HCT116 (cell line): ENCODE results near the gene HOXA13. TPM values are rescaled to one million over a fixed set of nuclear protein-coding genes. Genes with fewer than 3 reads are reported as not detected.

Source experiments
- ATAC-seq: fragments of 200-7000 bp; cut with Tn5 transposase; 2 replicates; pipeline ENCODE4 v1.9.1; 2020; ENCODE audit warnings: mild to moderate bottlenecking, moderate library complexity
- BruUV-seq: library from RNA; stranded (reverse); fragments of 400-500 nt; replicated peaks from 2 replicates; lab custom pipeline; 2021; lab: Mats Ljungman, UMichigan
- CTCF ChIA-PET: fragments of 300-600 bp; sonication (Branson Sonifier 250); formaldehyde crosslinking; loops from one replicate; lab custom pipeline; 2021; ENCODE audit warnings: antibody characterized with exemption; lab: Charles Lee
- POLR2A ChIA-PET: fragments of 300-600, 350-600 bp; sonication (Branson Sonifier 250); formaldehyde crosslinking; loops from one replicate; lab custom pipeline; 2021; ENCODE audit warnings: antibody characterized with exemption; lab: Charles Lee
- RAD21 ChIA-PET, 2 experiments: fragments of 300-600 bp; sonication (Branson Sonifier 250); formaldehyde crosslinking; loops; one replicate each; lab custom pipeline; 2023; ENCODE audit warnings: low total read pairs in 2 of 2; ENCODE audit not compliant: uncharacterized antibody in 2 of 2, unreplicated experiment in 2 of 2, low non-redundant PET in 1 of 2; lab: Charles Lee
- DNase-seq: peaks from one replicate; pipeline ENCODE4 v3.0.0-alpha.2; 2010; ENCODE audit warnings: low read depth, low spot score
- H2AFZ ChIP-seq: fragments of 200-600 bp; shearing (Covaris generic), sonication (generic); 2 replicates; pipeline ENCODE4 v1.6.1; 2017; ENCODE audit warnings: low read depth, mixed run types, mixed read lengths, antibody characterized with exemption, low read length; ENCODE audit not compliant: poor library complexity, severe bottlenecking
- H3K27ac ChIP-seq: 2 replicates; pipeline ENCODE4 v1.5.1; 2012; ENCODE audit warnings: low read depth, low read length
- H3K27me3 ChIP-seq: fragments of 200-600 bp; sonication (generic); 2 replicates; pipeline ENCODE4 v1.6.1; 2016; ENCODE audit warnings: mixed run types, low read length, mixed read lengths; ENCODE audit not compliant: insufficient read depth
- H3K36me3 ChIP-seq, 2 experiments: fragments of 200-500 bp in 1 of 2; fragments of 200-600 bp in 1 of 2; sonication (Bioruptor generic) in 1 of 2; sonication (generic) in 1 of 2; 2 replicates each; pipeline versions ENCODE4 v1.5.1 to v1.6.1; 2014 to 2016; ENCODE audit warnings: low read length in 2 of 2, inconsistent platforms in 1 of 2, mixed read lengths in 1 of 2, mixed run types in 1 of 2; ENCODE audit not compliant: insufficient read depth in 2 of 2, control insufficient read depth in 1 of 2
- H3K4me1 ChIP-seq, 2 experiments: fragments of 200-600 bp in 1 of 2; sonication (generic) in 1 of 2; 2 replicates each; pipeline versions ENCODE4 v1.5.1 to v1.6.1; 2012 to 2017; ENCODE audit warnings: low read length in 2 of 2, inconsistent platforms in 1 of 2, mild to moderate bottlenecking in 1 of 2, mixed read lengths in 1 of 2, mixed run types in 1 of 2, moderate library complexity in 1 of 2; ENCODE audit not compliant: insufficient read depth in 2 of 2, control insufficient read depth in 1 of 2
- H3K4me2 ChIP-seq: fragments of 200-600 bp; sonication (generic); 2 replicates; pipeline ENCODE4 v1.6.1; 2017; ENCODE audit warnings: mixed run types, low read length, mixed read lengths
- H3K4me3 ChIP-seq, 2 experiments: fragments of 200-600 bp in 1 of 2; sonication (generic) in 1 of 2; replicated peaks in 1 of 2; 2 replicates each; pipeline ENCODE4 v1.5.1; 2011 to 2016; ENCODE audit warnings: low read length in 2 of 2, control low read depth in 1 of 2, low read depth in 1 of 2, mild to moderate bottlenecking in 1 of 2, mixed read lengths in 1 of 2, mixed run types in 1 of 2
- H3K79me2 ChIP-seq: fragments of 200-600 bp; sonication (generic); 2 replicates; pipeline ENCODE4 v1.6.1; 2017; ENCODE audit warnings: mild to moderate bottlenecking, mixed run types, low read length, moderate library complexity, mixed read lengths; ENCODE audit not compliant: insufficient read depth
- H3K9ac ChIP-seq: fragments of 200-600 bp; sonication (generic); 2 replicates; pipeline ENCODE4 v1.6.1; 2016; ENCODE audit warnings: low read length, mixed read lengths
- H3K9me2 ChIP-seq: fragments of 200-600 bp; sonication (generic), shearing (Covaris generic); 2 replicates; pipeline ENCODE4 v1.6.1; 2017; ENCODE audit warnings: mixed run types, mild to moderate bottlenecking, moderate library complexity; ENCODE audit not compliant: insufficient read depth
- H3K9me3 ChIP-seq, 2 experiments: fragments of 200-500 bp in 1 of 2; fragments of 200-600 bp in 1 of 2; sonication (Bioruptor generic) in 1 of 2; sonication (generic) in 1 of 2; 2 replicates each; pipeline ENCODE4 v1.6.1; 2014 to 2017; ENCODE audit warnings: low read length in 2 of 2, mixed read lengths in 2 of 2, inconsistent platforms in 1 of 2, low read depth in 1 of 2, mild to moderate bottlenecking in 1 of 2, mixed run types in 1 of 2, moderate library complexity in 1 of 2; ENCODE audit not compliant: control insufficient read depth in 1 of 2, insufficient read depth in 1 of 2
- H4K20me1 ChIP-seq: fragments of 200-600 bp; sonication (generic), shearing (Covaris generic); 2 replicates; pipeline ENCODE4 v1.6.1; 2017; ENCODE audit warnings: mixed run types, mild to moderate bottlenecking, moderate library complexity; ENCODE audit not compliant: insufficient read depth
- CBX3 ChIP-seq: IDR thresholded peaks from 2 replicates; pipeline ENCODE4 v1.6.1; 2012; ENCODE audit warnings: low read depth
- ELF1 ChIP-seq: IDR thresholded peaks from 2 replicates; pipeline ENCODE4 v1.6.1; 2012; ENCODE audit warnings: low read depth, borderline replicate concordance
- EZH2 ChIP-seq: fragments of 200-600 bp; sonication (generic); IDR thresholded peaks from 2 replicates; pipeline ENCODE4 v1.6.1; 2017; ENCODE audit warnings: antibody characterized with exemption, mixed run types
- EZH2phosphoT487 ChIP-seq: fragments of 200-600 bp; IDR thresholded peaks from 2 replicates; pipeline ENCODE4 v1.6.1; 2018; ENCODE audit warnings: antibody characterized with exemption, borderline replicate concordance
- JUND ChIP-seq: IDR thresholded peaks from 2 replicates; pipeline ENCODE4 v1.6.1; 2012
- POLR2A ChIP-seq: IDR thresholded peaks from 2 replicates; pipeline ENCODE4 v1.7.0; 2011; ENCODE audit warnings: borderline replicate concordance; ENCODE audit not compliant: insufficient read depth, insufficient read length; ENCODE audit errors: extremely low read depth
- POLR2AphosphoS5 ChIP-seq: IDR thresholded peaks from 2 replicates; pipeline ENCODE4 v1.6.1; 2011; ENCODE audit warnings: mild to moderate bottlenecking, low read depth, low read length, moderate library complexity
- SIN3A ChIP-seq: IDR thresholded peaks from 2 replicates; pipeline ENCODE4 v1.6.1; 2012; ENCODE audit warnings: low read depth
- ZNF274 ChIP-seq: fragments of 200-500 bp; sonication (Bioruptor generic); IDR thresholded peaks from 2 replicates; pipeline ENCODE4 v1.6.1; 2014; ENCODE audit warnings: mild to moderate bottlenecking, low read depth, low read length, inconsistent platforms
- intact Hi-C: fragments of 100-400 bp; cut with micrococcal nuclease; formaldehyde crosslinking; loops from 2 replicates; pipeline ENCODE4 v1.10.0; 2022
- total RNA-seq: library from RNA; stranded (reverse); gene quantifications from one replicate; pipeline ENCODE4 v1.2.1, GENCODE V29; 2021; ENCODE audit not compliant: unreplicated experiment
- TF ChIP-seq, protein P1 (sequence below): IDR thresholded peaks from 2 replicates; pipeline ENCODE4 v1.6.1; 2011; ENCODE audit warnings: mild to moderate bottlenecking, low read length, moderate library complexity; ENCODE audit not compliant: insufficient replicate concordance; ENCODE audit errors: extremely low read depth
- TF ChIP-seq, protein P2 (sequence below): IDR thresholded peaks from 2 replicates; pipeline ENCODE4 v1.6.1; 2012
- TF ChIP-seq, protein P3 (sequence below): IDR thresholded peaks from 2 replicates; pipeline ENCODE4 v1.6.1; 2012; ENCODE audit warnings: low read depth
- TF ChIP-seq, protein P4 (sequence below), 3 experiments: fragments of 200-600 bp in 1 of 3; sonication (generic) in 1 of 3; IDR thresholded peaks in 2 of 3; conservative IDR thresholded peaks in 1 of 3; 2 replicates each; pipeline ENCODE4 v1.5.1; 2012 to 2017; ENCODE audit warnings: low read depth in 2 of 3, low read length in 2 of 3, antibody characterized with exemption in 1 of 3, borderline replicate concordance in 1 of 3, control low read depth in 1 of 3, mild to moderate bottlenecking in 1 of 3, mixed read lengths in 1 of 3, mixed run types in 1 of 3, moderate library complexity in 1 of 3; ENCODE audit not compliant: insufficient read depth in 1 of 3

Gene HOXA13
- total RNA-seq, 1 experiment from 2014 or later: 3.6 TPM

DNA sequence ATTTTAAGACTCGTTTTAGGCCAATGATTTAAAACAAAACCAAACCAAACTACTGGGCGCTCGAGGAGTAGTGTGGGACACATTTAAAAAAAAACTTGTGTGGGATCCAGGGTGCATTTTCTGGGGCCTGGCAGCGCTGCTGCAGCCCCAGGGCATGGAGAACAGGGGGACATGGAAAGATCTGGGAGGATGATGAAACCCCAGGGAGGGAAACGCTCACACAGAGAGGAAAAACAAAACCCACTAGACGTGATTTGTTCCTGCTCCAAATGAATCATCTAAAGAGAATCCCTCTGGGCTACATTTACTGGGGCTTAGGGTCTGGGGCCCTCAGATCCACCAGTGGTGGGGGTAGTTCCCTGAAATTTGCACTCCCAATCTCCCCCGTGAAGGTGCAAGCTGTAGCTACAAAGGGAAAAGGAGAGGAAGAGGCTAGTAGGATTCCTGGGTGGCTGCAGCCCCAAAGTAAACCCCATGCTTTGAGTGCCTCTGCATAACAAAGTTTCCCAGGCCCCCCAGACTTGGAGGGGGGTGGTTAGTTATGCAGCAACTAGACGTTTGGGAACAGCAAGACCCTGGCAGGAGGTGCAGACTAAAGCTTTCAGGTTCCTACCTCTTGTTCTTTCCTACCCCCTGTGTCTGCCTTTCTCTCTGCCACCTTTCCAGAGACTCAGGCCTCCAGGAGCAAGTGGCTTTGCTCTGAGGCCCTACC lies 14.5 kb upstream of the HOXA13 start (continued):
- TF ChIP-seq, protein P1, sequence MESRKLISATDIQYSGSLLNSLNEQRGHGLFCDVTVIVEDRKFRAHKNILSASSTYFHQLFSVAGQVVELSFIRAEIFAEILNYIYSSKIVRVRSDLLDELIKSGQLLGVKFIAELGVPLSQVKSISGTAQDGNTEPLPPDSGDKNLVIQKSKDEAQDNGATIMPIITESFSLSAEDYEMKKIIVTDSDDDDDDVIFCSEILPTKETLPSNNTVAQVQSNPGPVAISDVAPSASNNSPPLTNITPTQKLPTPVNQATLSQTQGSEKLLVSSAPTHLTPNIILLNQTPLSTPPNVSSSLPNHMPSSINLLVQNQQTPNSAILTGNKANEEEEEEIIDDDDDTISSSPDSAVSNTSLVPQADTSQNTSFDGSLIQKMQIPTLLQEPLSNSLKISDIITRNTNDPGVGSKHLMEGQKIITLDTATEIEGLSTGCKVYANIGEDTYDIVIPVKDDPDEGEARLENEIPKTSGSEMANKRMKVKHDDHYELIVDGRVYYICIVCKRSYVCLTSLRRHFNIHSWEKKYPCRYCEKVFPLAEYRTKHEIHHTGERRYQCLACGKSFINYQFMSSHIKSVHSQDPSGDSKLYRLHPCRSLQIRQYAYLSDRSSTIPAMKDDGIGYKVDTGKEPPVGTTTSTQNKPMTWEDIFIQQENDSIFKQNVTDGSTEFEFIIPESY: no peak
- TF ChIP-seq POLR2A (no peak), ZNF274 (no peak), SIN3A (no peak)
- TF ChIP-seq, protein P2, sequence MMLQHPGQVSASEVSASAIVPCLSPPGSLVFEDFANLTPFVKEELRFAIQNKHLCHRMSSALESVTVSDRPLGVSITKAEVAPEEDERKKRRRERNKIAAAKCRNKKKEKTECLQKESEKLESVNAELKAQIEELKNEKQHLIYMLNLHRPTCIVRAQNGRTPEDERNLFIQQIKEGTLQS: no peak

DNA sequence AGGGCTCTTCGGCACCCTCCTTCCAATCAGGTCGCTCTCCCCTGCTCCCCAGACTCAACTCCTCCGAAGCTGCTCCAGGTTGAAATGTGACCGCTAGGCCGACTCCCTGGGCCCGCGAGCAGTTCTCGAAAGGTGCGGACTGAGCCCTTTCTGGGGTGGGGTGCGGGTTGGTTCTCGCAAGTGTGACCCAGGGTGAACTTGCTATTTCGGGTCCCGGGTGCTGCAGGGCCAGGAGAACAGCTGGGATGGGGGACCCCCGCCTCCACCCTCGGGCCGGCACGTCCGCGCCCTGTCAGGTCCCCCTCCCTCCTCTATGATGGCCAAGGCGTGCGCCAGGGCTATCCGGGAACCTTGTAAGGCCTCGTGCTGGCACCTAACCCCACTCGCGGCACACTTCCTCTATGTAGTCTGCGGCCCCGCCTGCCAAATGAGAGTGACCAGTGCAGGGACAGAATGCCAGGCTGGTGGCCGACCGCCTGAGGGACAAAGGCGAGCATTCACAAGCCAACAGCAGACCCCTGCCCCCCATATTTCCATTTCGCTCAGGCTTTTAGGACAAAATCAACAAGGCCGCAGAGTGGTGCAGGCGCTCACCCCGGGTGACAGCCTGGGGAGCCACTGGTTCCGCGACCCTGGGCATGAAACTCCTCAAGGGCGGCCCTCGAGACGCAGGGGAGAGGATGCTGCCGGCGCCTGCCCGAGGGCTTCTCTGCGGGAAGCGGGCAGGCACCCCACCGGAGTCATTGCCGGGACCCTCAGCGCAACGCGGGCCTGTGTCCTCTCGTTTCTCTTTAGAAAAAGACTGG lies 13.7 kb upstream of the HOXA13 start:
- ChIA-PET POLR2A (no interaction called here), RAD21 (no interaction called here), CTCF (no interaction called here)
- no peaks in the 10 kb centered on the region for H3K9me3 ChIP-seq
- ATAC-seq (no peak), DNase-seq (no peak)
- no TSS peak for BruUV-seq
- no peaks in the 10 kb centered on the region for H3K36me3 ChIP-seq
- no peak overlapping the region for H3K9ac ChIP-seq
- peaks cover 4 to 14% of the 10 kb centered on the region in 2 experiments; a peak in 3 of 4 replicates for H3K4me1 ChIP-seq
- no peak overlapping the region for H2AFZ ChIP-seq
- H3K27me3 ChIP-seq: no peaks in the 10 kb centered on the region
- H3K27ac ChIP-seq: no peak overlapping the region
- TF ChIP-seq ELF1: no peak
- no peak for TF ChIP-seq CBX3
- TF ChIP-seq JUND: no peak
- no peak for TF ChIP-seq EZH2
- TF ChIP-seq POLR2AphosphoS5: no peak
- no peak for TF ChIP-seq EZH2phosphoT487
- TF ChIP-seq, protein P3, sequence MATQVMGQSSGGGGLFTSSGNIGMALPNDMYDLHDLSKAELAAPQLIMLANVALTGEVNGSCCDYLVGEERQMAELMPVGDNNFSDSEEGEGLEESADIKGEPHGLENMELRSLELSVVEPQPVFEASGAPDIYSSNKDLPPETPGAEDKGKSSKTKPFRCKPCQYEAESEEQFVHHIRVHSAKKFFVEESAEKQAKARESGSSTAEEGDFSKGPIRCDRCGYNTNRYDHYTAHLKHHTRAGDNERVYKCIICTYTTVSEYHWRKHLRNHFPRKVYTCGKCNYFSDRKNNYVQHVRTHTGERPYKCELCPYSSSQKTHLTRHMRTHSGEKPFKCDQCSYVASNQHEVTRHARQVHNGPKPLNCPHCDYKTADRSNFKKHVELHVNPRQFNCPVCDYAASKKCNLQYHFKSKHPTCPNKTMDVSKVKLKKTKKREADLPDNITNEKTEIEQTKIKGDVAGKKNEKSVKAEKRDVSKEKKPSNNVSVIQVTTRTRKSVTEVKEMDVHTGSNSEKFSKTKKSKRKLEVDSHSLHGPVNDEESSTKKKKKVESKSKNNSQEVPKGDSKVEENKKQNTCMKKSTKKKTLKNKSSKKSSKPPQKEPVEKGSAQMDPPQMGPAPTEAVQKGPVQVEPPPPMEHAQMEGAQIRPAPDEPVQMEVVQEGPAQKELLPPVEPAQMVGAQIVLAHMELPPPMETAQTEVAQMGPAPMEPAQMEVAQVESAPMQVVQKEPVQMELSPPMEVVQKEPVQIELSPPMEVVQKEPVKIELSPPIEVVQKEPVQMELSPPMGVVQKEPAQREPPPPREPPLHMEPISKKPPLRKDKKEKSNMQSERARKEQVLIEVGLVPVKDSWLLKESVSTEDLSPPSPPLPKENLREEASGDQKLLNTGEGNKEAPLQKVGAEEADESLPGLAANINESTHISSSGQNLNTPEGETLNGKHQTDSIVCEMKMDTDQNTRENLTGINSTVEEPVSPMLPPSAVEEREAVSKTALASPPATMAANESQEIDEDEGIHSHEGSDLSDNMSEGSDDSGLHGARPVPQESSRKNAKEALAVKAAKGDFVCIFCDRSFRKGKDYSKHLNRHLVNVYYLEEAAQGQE: no peak
- TF ChIP-seq, protein P4, sequence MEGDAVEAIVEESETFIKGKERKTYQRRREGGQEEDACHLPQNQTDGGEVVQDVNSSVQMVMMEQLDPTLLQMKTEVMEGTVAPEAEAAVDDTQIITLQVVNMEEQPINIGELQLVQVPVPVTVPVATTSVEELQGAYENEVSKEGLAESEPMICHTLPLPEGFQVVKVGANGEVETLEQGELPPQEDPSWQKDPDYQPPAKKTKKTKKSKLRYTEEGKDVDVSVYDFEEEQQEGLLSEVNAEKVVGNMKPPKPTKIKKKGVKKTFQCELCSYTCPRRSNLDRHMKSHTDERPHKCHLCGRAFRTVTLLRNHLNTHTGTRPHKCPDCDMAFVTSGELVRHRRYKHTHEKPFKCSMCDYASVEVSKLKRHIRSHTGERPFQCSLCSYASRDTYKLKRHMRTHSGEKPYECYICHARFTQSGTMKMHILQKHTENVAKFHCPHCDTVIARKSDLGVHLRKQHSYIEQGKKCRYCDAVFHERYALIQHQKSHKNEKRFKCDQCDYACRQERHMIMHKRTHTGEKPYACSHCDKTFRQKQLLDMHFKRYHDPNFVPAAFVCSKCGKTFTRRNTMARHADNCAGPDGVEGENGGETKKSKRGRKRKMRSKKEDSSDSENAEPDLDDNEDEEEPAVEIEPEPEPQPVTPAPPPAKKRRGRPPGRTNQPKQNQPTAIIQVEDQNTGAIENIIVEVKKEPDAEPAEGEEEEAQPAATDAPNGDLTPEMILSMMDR (IDR thresholded peaks at IDR 0.05 in 2 of 3, conservative IDR thresholded peaks at IDR 0.05 in 1 of 3; ENCODE audit: borderline replicate concordance in 1 of 3, insufficient read depth in 1 of 3, low read depth in 2 of 3, low read length in 2 of 3): no peak
- no peaks in the 10 kb centered on the region for H3K9me2 ChIP-seq
- H3K4me2 ChIP-seq: no peak overlapping the region
- intact Hi-C loops: no loop called here
- H3K4me3 ChIP-seq: no peak overlapping the region
- H4K20me1 ChIP-seq: no peaks in the 10 kb centered on the region
- H3K79me2 ChIP-seq: no peaks in the 10 kb centered on the region
